Panc1 (cell line): Measurements from ENCODE around the gene PHKG2.

Source experiments
- POLR2AphosphoS5 ChIP-seq: IDR thresholded peaks from 2 replicates; pipeline ENCODE4 v1.6.1; 2012; ENCODE audit warnings: mild to moderate bottlenecking, low read depth, low read length, moderate library complexity
- REST ChIP-seq, 2 experiments: IDR thresholded peaks; 2 replicates each; pipeline ENCODE4 v1.6.1; 2011 to 2012; ENCODE audit warnings: low read depth in 2 of 2, control low read depth in 1 of 2, low read length in 1 of 2, mild to moderate bottlenecking in 1 of 2, moderate library complexity in 1 of 2; ENCODE audit not compliant: insufficient read depth in 1 of 2
- SIN3A ChIP-seq: IDR thresholded peaks from 2 replicates; pipeline ENCODE4 v1.6.1; 2012; ENCODE audit warnings: low read depth, mild to moderate bottlenecking, low read length, moderate library complexity, borderline replicate concordance; ENCODE audit not compliant: insufficient read depth
- TF ChIP-seq, protein P1 (sequence below): fragments of 450-650 bp; IDR thresholded peaks from 2 replicates; pipeline ENCODE4 v1.5.1; 2017; ENCODE audit warnings: mild to moderate bottlenecking

DNA sequence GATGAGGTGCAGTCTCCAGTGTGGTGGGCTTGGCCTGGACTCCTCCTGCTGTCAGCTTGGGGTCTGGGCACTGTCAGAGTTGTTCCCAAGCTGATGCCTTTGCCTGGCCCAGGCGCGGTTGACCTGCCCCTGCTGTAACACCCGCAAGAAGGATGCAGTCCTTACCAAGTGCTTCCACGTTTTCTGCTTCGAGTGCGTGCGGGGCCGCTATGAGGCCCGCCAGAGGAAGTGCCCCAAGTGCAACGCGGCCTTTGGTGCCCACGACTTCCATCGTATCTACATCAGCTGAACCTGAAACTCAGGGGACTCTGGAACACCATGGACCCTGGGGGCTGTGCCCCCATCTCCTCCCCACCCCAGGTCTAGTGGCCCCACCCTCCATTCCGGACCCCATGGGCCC is 25.6 kb downstream of the PHKG2 start:
- TF ChIP-seq SIN3A (no peak), POLR2AphosphoS5 (no peak), REST (IDR thresholded peaks at IDR 0.05; ENCODE audit: insufficient read depth in 1 of 2, low read depth in 2 of 2, low read length in 1 of 2) (no peak)
- TF ChIP-seq, protein P1, sequence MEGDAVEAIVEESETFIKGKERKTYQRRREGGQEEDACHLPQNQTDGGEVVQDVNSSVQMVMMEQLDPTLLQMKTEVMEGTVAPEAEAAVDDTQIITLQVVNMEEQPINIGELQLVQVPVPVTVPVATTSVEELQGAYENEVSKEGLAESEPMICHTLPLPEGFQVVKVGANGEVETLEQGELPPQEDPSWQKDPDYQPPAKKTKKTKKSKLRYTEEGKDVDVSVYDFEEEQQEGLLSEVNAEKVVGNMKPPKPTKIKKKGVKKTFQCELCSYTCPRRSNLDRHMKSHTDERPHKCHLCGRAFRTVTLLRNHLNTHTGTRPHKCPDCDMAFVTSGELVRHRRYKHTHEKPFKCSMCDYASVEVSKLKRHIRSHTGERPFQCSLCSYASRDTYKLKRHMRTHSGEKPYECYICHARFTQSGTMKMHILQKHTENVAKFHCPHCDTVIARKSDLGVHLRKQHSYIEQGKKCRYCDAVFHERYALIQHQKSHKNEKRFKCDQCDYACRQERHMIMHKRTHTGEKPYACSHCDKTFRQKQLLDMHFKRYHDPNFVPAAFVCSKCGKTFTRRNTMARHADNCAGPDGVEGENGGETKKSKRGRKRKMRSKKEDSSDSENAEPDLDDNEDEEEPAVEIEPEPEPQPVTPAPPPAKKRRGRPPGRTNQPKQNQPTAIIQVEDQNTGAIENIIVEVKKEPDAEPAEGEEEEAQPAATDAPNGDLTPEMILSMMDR = no peak
